D721Med (cell line): ENCODE data around the gene PRKG1.

Source experiments
- DNase-seq: peaks from one replicate; pipeline ENCODE4 v3.0.0; 2011; ENCODE audit warnings: low spot score; ENCODE audit not compliant: insufficient read length
- FAIRE-seq: peaks from 2 replicates; lab custom pipeline; 2011; peaks lifted over from hg19 to GRCh38; lab: Jason Lieb, UNC
- TF ChIP-seq, protein P1 (sequence below): IDR thresholded peaks from 2 replicates; pipeline ENCODE4 v1.5.1; 2012; ENCODE audit warnings: mild to moderate bottlenecking, control low read depth; ENCODE audit not compliant: insufficient read depth; ENCODE audit errors: missing control alignments

Gene PRKG1

GRCh38 chr10:52331638-52332364, 1257.5 kb downstream of the PRKG1 start:
- FAIRE-seq (no peak), DNase-seq (no peak)
- TF ChIP-seq, protein P1, sequence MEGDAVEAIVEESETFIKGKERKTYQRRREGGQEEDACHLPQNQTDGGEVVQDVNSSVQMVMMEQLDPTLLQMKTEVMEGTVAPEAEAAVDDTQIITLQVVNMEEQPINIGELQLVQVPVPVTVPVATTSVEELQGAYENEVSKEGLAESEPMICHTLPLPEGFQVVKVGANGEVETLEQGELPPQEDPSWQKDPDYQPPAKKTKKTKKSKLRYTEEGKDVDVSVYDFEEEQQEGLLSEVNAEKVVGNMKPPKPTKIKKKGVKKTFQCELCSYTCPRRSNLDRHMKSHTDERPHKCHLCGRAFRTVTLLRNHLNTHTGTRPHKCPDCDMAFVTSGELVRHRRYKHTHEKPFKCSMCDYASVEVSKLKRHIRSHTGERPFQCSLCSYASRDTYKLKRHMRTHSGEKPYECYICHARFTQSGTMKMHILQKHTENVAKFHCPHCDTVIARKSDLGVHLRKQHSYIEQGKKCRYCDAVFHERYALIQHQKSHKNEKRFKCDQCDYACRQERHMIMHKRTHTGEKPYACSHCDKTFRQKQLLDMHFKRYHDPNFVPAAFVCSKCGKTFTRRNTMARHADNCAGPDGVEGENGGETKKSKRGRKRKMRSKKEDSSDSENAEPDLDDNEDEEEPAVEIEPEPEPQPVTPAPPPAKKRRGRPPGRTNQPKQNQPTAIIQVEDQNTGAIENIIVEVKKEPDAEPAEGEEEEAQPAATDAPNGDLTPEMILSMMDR, result no peak

DNA sequence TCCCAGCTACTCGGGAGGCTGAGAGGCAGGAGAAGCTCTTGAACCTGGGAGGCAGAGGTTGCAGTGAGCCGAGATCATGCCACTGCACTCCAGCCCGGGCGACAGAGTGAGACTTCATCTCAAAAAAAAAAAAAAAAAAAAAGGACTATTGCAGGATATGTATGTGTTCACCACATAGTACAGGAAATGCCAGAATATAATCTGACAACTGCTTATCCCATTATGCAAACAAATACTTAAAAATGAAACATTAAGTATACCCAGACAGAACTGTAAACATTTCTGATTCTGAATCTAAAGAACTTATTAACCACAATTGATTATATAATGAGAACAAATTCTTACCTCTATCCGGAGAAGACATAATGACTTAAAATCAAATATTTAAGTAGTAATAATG, 1258.5 kb downstream of the PRKG1 start:
- DNase-seq (no peak), FAIRE-seq (no peak)

GRCh38 chr10:52334595-52334994, 1260.3 kb downstream of the PRKG1 start:
- no peak for DNase-seq
- no peak for FAIRE-seq

More for the DNA sequence above, 1258.5 kb downstream of the PRKG1 start:
- TF ChIP-seq, protein P1, result no peak

GRCh38 chr10:52335665-52336064, 1261.4 kb downstream of the PRKG1 start:
- FAIRE-seq (no peak), DNase-seq (no peak)
- TF ChIP-seq, protein P1, result no peak

More at GRCh38 chr10:52334595-52334994, 1260.3 kb downstream of the PRKG1 start:
- TF ChIP-seq, protein P1, result no peak

GRCh38 chr10:52337225-52337624, 1262.9 kb downstream of the PRKG1 start:
- DNase-seq (no peak), FAIRE-seq (no peak)
- TF ChIP-seq, protein P1, result no peak

DNA sequence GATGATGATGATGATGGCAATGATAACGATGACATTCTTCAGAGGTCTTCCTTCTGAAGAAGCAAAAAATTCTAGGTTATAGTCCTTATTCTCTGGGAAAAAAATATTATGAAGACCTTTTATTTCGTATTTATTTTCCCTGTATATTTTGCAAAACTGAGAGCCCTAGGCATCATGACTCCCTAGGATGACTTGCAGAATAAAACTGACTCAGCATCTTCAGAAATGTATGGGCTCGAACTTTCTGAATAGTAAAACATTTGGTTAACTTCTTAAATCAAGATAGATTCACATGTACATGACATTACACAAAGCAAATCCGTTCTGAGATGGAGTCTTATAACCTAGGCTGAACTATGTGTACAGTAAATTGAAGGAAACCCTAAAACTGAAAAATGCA, 1269.2 kb downstream of the PRKG1 start:
- DNase-seq, result no peak
- FAIRE-seq, result no peak

More for the DNA sequence above, 1269.2 kb downstream of the PRKG1 start:
- TF ChIP-seq, protein P1, result no peak
